ENCODE results near the gene JAKMIP3.

- no peak for TF ChIP-seq EZH2 (IDR thresholded peaks at IDR 0.05; ENCODE audit: low read length, unreplicated experiment)
- TF ChIP-seq CTCF (conservative IDR thresholded peaks at IDR 0.05; ENCODE audit: low read depth, low read length): no peak
Observed at GRCh38 chr10:132105302-132105995, 39.7 kb downstream of the JAKMIP3 start.

All from PC-3 (cell line).